ENCODE measurements around the gene ACAP3.

The ACAP3 gene

GRCh38 chr1:1284221-1285101 is 23.3 kb downstream of the ACAP3 start:
- DNase-seq = no peak

DNA sequence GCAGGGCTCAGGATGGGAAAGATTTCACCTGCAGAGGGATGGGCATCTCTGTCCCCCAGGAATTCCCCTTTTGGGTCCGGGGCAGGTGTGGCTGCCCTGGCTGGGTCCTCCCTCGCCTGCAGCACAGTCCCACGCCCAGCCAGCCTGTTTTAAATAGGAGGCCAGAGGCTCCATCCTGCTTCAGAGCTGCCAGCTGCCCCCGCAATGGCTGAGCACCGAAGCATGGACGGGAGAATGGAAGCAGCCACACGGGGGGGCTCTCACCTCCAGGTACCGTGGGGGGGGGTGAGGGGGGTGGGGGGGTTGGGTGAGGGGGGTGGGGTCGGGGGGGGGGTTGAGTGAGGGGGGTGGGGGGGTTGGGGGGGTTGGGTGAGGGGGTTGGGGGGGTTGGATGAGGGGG is 23.9 kb downstream of the ACAP3 start:
- DNase-seq = no peak

GRCh38 chr1:1282998-1283397 is 24.7 kb downstream of the ACAP3 start:
- DNase-seq = peak; percentile 28 to 35

- DNase-seq = peak; percentile 21 to 32
These were observed 26.0 kb downstream of the ACAP3 start for GRCh38 chr1:1281533-1282321.

- no peak for DNase-seq
These were observed 26.8 kb downstream of the ACAP3 start for GRCh38 chr1:1280782-1281481.

- DNase-seq = no peak
These were observed 28.7 kb downstream of the ACAP3 start for GRCh38 chr1:1279028-1279427.

DNA sequence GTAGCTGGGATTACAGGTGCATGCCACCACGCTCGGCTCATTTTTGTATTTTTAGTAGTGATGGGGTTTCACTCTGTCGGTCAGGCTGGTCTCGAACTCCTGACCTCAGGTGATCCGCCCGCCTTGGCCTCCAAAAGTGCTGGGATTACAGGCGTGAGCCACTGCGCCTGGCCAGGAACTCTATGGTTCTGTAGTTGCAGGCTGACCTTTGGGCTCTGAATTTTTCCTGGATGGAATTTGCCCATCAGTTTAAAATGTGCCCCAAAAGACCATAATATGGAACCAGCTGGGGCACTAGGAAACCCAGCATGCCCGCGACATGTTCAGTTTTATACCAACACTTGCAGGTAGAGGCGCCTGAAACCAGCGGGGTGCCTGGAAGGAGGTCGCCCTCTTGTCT is 29.1 kb downstream of the ACAP3 start:
- no peak for DNase-seq

DNA sequence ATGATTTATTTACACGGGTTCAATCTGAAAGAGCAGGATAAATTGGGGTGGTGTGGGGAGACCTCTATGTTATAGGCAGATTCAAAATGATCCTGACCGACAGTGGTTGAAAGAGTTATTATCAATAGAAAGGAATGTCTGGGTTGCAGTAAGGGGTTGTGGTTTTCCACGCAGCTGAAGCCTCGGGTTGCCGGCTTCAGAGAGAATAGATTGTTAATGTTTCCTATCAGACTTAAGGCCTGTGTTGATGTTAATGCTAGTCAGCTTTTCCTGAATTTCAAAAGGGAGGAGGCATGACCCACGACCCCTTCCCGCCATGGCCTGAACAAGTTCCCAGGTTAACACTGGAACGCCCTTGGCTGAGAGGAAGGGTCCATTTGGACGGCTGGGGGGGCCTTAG is 31.9 kb downstream of the ACAP3 start:
- no peak for DNase-seq

- DNase-seq = no peak
These were observed 32.7 kb downstream of the ACAP3 start for GRCh38 chr1:1274931-1275431.

- no peak for DNase-seq
These were observed 33.3 kb downstream of the ACAP3 start for GRCh38 chr1:1274299-1274930.

- DNase-seq = peak; percentile 95
These were observed 34.0 kb downstream of the ACAP3 start, which contains the start of gene UBE2J2 for GRCh38 chr1:1273512-1274298. Gene UBE2J2, minus strand, starts transcription at chr1:1273854. Its CDS starts 5,862 bp downstream, at chr1:1267992.

DNA sequence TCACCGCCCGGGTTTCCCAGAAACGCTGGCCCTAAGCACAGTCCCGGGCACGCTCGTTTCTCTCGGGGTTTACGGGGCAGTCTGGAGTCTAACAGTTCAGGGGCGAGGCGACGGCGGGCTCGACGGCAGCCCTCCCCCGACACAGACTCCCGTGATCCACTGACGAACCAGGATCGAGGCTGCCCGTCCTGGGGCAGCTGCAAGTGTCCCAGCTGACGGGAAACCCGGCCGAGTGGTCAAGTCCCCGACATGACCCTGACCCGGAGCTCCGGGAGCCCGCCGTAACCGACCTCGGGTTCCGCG is 34.6 kb downstream of the ACAP3 start:
- no peak for DNase-seq

GRCh38 chr1:1272341-1273208 is 35.2 kb downstream of the ACAP3 start:
- no peak for DNase-seq

GRCh38 chr1:1270813-1271212 is 36.9 kb downstream of the ACAP3 start:
- no peak for DNase-seq

- DNase-seq = no peak
These were observed 39.4 kb downstream of the ACAP3 start for GRCh38 chr1:1268284-1268682.

DNA sequence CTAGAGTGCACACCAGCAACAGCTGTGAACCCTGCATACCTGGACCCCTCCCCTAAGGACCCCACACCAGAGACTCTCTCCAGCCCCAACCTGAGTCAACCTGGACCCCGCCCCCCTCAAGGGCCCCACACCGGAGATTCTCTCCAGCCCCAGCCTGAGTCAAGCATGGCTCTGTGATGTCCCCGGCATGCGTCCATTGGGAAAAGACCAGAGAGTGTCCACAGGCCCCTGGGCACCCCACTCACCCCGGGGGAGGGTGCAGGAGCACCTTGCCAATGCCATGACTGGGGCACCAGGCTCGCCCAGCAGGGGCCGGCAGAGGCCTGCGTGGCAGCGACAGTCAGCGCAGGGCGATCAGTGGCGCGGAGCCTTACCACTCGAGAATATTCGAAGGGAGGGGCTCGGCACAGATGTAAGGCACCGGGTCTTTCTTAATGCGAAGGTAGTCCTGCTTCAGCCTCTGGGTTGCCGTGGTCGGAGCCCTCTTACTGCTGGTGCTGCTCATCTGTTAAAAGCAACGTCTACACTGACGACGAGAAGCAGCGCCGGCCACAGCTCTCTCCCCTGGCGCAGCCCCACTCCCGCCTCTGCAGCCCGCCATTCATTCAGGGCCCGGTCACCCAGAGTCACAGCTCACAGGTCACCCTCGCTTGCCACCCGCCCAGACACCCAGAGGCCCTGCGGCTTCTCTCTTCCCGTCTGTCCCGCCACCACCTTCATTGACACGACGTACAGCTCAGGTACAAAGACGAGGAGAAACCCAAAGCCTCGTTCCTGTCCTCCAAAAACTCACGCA is 40.0 kb downstream of the ACAP3 start:
- DNase-seq = no peak

GRCh38 chr1:1264868-1265272 is 42.9 kb downstream of the ACAP3 start:
- DNase-seq = peak in 1 of 2 experiments; percentile 35

DNA sequence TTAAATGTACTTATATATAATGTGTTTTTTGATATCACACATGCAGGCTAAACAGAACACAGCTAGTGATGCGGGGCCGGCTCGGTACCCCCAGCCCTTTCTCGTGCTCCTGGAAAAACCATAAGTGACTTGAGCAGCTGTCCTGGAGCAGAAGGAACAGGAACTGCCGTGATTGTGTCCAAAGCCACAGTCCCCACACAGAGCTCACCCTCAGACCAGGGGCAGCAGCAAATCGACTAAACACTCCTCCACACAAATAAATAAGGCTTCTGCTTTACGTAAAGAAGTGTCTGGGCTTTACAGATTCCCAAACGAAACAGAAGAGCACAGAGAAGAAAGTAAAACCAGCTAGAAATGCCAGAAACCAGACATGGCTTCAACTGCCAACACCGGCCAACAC is 43.7 kb downstream of the ACAP3 start:
- no peak for DNase-seq

DNA sequence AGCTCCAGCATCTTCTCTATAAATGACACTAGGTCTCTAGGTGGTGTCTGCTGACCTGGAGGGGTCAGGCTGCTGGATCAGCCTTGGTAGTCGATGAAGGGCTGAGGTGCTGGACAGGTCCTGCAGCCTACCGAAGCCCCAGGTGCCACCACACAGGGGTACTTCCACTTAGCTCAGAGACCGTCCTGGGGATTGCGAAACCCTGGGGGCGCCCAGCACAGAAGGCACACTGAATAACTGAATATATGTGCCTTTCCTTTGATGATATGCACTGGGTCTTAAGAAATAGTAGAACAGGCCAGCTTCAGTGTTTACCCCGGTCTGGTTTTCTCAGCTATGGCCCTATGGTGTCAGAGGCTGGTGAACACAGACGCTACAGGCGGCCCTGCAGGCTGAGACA is 45.0 kb downstream of the ACAP3 start:
- DNase-seq = no peak

DNA sequence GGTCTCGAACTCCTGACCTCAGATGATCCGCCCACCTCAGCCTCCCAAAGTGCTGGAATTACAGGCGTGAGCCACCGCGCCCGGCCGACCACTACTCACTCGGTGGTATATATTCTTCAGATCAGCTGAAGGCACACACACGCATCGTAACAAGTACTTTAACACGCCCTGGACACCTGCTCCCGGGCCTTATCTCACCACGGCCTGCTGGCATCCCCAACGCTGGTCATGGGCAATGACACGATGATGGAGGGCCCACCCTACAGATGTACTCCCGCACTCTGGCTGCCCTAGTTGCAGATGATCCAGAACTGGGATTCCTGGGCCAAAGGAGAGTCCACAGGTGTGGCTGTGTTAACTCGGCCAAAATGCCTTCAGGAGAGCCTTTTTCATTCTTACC is 45.7 kb downstream of the ACAP3 start:
- DNase-seq = no peak
